ENCODE data around the gene LARP4B. TPM values are rescaled to one million over a fixed set of nuclear protein-coding genes. Genes with fewer than 3 reads are reported as not detected.

Gene LARP4B
- total and polyA plus RNA-seq, 7 experiments from 2014 or later = 31.9 to 114 (median 93.5) TPM

DNA sequence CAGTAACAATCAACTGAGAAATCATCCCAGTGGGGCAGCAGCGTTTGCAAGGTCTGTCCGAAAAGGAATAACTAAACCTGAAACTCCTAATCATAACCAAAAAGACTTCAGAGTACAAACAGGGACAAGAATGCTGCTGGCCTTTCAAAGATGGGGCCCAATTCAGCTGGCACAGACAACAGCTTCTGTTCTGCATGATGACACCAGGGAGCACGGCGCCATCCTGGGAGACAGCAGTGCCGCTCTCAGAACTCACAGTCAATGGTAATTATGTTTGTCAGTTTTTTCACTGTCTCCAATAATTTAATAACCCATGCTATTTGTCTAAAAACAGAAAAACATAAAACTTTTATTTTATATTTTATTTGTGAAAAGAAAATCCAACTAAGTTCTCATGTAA is 90.0 kb downstream of the LARP4B start:
- ChIA-PET POLR2A (no interaction called here), CTCF (no interaction called here)
- peaks cover 17 to 53% (median 36%) of the 10 kb centered on the region in 7 donors for H3K4me1 Mint-ChIP-seq
- H3K27me3 Mint-ChIP-seq = no peaks in the 10 kb centered on the region
- no peak overlapping the region for H3K4me3 Mint-ChIP-seq
- peaks cover 0 to 44% (median 26%) of the 10 kb centered on the region in 5 donors for H3K36me3 Mint-ChIP-seq
- Histone ChIP-seq H3K9me3 (ENCODE audit: control insufficient read depth in 2 of 3, low read length in 3 of 3) (no peaks in the 10 kb centered on the region), H3K27ac (ENCODE audit: low read depth, low read length) (no peak overlapping the region), H3K4me1 (ENCODE audit: control insufficient read depth in 2 of 2, insufficient read depth in 2 of 2, low read length in 2 of 2) (no peaks in the 10 kb centered on the region), H3K4me3 (ENCODE audit: low read length) (no peak overlapping the region), H3K36me3 (ENCODE audit: control insufficient read depth in 2 of 3, insufficient read depth in 3 of 3, low read length in 3 of 3) (peaks cover 0 to 72% (median 16%) of the 10 kb centered on the region in 3 experiments), H3K27me3 (ENCODE audit: control insufficient read depth in 2 of 2, insufficient read depth in 2 of 2, low read length in 2 of 2) (no peaks in the 10 kb centered on the region)
- ATAC-seq = no peak
- intact Hi-C loops (cut with micrococcal nuclease) = no loop called here
- H3K27ac Mint-ChIP-seq = peak overlapping the region in 1 of 9 donors; percentile 31
- no peak for DNase-seq
- H3K9me3 Mint-ChIP-seq = no peaks in the 10 kb centered on the region

DNA sequence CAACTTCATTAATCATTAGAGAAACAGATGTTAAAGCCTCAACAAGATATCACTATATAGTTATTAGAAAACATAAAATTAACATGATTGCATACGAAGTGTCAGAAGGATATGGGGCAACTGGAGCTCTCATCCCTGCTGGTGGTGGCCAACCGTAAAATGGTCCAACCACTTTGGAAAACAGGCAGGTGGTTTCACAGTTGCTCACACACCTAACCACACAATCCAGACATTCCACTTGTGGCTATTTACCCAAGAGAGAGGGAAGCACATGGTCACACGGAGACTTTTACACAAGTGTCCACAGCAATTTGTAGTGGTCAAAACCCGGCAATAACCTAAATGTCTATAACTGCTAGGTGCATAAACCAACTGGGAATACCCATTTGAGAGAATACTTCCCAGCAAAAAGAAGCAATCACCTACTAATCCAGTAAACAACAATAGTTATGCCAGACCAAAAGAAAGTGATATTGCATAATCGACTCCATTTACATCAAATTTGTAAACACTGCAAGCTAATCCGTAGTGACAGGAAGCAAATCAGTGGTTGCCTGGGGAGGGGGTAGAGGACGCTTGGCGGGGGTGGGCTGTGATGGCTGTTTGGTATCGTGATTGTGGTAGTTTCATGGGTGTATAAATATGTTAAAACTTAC is 91.8 kb downstream of the LARP4B start:
- peaks cover 0 to 41% (median 24%) of the 10 kb centered on the region in 5 donors for H3K36me3 Mint-ChIP-seq
- H3K36me3 ChIP-seq (ENCODE audit: control insufficient read depth in 2 of 3, insufficient read depth in 3 of 3, low read length in 3 of 3) = peaks cover 0 to 84% (median 16%) of the 10 kb centered on the region in 3 experiments
- POLR2A ChIA-PET = interaction anchor here (0.6 kb wide), 1 partner anchor 11 kb away, joined by 3 read pairs; no protein-coding TSS in a partner anchor

DNA sequence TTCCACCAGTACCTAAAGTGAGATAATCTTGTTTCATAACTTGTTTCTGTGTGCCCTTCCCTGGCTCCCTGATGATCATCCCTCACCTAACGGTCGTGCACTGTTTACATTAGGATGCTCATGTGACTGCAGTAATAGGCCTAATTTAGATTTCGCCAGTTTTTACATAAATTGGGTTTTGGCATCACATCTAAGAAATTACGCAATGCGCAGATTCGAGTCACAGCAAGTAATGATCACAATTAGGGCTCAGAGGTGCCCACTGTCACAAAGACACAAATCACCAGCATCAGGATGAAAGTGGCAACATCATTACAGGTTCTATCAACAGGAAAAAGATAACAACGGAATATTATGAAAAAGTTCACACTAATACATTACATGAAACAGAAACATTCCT is 94.7 kb downstream of the LARP4B start:
- Mint-ChIP-seq H3K36me3 (peaks cover 0 to 52% (median 37%) of the 10 kb centered on the region in 5 donors), H3K4me1 (peaks cover 7 to 54% (median 19%) of the 10 kb centered on the region in 7 donors), H3K4me3 (no peak overlapping the region), H3K9me3 (no peaks in the 10 kb centered on the region), H3K27ac (peak overlapping the region in 4 of 9 donors; percentile 22 to 39 (median 34)), H3K27me3 (no peaks in the 10 kb centered on the region)
- peaks cover 0 to 68% (median 14%) of the 10 kb centered on the region in 3 experiments for H3K36me3 ChIP-seq (ENCODE audit: control insufficient read depth in 2 of 3, insufficient read depth in 3 of 3, low read length in 3 of 3)
- no peak for DNase-seq
- H3K27me3 ChIP-seq (ENCODE audit: control insufficient read depth in 2 of 2, insufficient read depth in 2 of 2, low read length in 2 of 2) = no peaks in the 10 kb centered on the region
- H3K9me3 ChIP-seq (ENCODE audit: control insufficient read depth in 2 of 3, low read length in 3 of 3) = no peaks in the 10 kb centered on the region
- ChIA-PET CTCF (no interaction called here), POLR2A (no interaction called here)
- H3K4me3 ChIP-seq (ENCODE audit: low read length) = no peak overlapping the region
- no peaks in the 10 kb centered on the region for H3K4me1 ChIP-seq (ENCODE audit: control insufficient read depth in 2 of 2, insufficient read depth in 2 of 2, low read length in 2 of 2)
- H3K27ac ChIP-seq (ENCODE audit: low read depth, low read length) = no peak overlapping the region
- no peak for ATAC-seq
- intact Hi-C loops (cut with micrococcal nuclease) = no loop called here

More for the DNA sequence above, 91.8 kb downstream of the LARP4B start:
- H3K4me3 Mint-ChIP-seq = no peak overlapping the region
- no peaks in the 10 kb centered on the region for H3K27me3 Mint-ChIP-seq
- Histone ChIP-seq H3K4me3 (ENCODE audit: low read length) (no peak overlapping the region), H3K9me3 (ENCODE audit: control insufficient read depth in 2 of 3, low read length in 3 of 3) (no peaks in the 10 kb centered on the region), H3K27ac (ENCODE audit: low read depth, low read length) (no peak overlapping the region), H3K27me3 (ENCODE audit: control insufficient read depth in 2 of 2, insufficient read depth in 2 of 2, low read length in 2 of 2) (no peaks in the 10 kb centered on the region), H3K4me1 (ENCODE audit: control insufficient read depth in 2 of 2, insufficient read depth in 2 of 2, low read length in 2 of 2) (no peaks in the 10 kb centered on the region)
- H3K9me3 Mint-ChIP-seq = no peaks in the 10 kb centered on the region
- intact Hi-C loops (cut with micrococcal nuclease) = no loop called here
- ATAC-seq (no peak), DNase-seq (no peak)
- H3K27ac Mint-ChIP-seq = peak overlapping the region in 1 of 9 donors; percentile 46
- CTCF ChIA-PET = no interaction called here
- H3K4me1 Mint-ChIP-seq = peaks cover 11 to 39% (median 20%) of the 10 kb centered on the region in 7 donors

DNA sequence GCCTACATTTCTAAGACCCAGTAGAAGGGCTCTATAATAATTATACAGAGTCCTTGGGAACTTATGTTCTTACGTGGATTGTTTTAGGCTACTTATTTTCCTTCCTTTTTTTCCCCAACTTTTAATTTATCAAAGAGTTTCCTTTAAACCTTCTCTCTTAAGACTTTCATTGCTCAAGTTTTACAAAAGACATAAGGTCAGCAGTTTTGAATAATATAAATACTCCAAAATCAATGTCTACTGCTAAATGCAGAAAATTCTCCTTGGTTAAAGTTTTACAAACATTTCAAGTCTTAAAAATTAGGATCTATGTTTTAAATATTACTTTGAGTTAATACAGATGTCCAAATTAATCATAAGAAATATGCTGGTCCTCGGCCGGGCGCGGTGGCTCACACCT is 97.0 kb downstream of the LARP4B start:
- Mint-ChIP-seq H3K4me1 (peaks cover 7 to 50% (median 14%) of the 10 kb centered on the region in 7 donors), H3K4me3 (no peak overlapping the region), H3K9me3 (no peaks in the 10 kb centered on the region), H3K36me3 (peaks cover 0 to 48% (median 29%) of the 10 kb centered on the region in 5 donors), H3K27me3 (no peaks in the 10 kb centered on the region), H3K27ac (no peak overlapping the region)
- POLR2A ChIA-PET = no interaction called here
- no peaks in the 10 kb centered on the region for H3K27me3 ChIP-seq (ENCODE audit: control insufficient read depth in 2 of 2, insufficient read depth in 2 of 2, low read length in 2 of 2)
- no peak for ATAC-seq
- H3K36me3 ChIP-seq (ENCODE audit: control insufficient read depth in 2 of 3, insufficient read depth in 3 of 3, low read length in 3 of 3) = peaks cover 0 to 70% (median 16%) of the 10 kb centered on the region in 3 experiments
- H3K27ac ChIP-seq (ENCODE audit: low read depth, low read length) = no peak overlapping the region
- intact Hi-C loops (cut with micrococcal nuclease) = no loop called here
- CTCF ChIA-PET = no interaction called here
- H3K9me3 ChIP-seq (ENCODE audit: control insufficient read depth in 2 of 3, low read length in 3 of 3) = no peaks in the 10 kb centered on the region
- DNase-seq = no peak
- H3K4me1 ChIP-seq (ENCODE audit: control insufficient read depth in 2 of 2, insufficient read depth in 2 of 2, low read length in 2 of 2) = no peaks in the 10 kb centered on the region
- H3K4me3 ChIP-seq (ENCODE audit: low read length) = no peak overlapping the region

- Histone ChIP-seq H3K36me3 (ENCODE audit: control insufficient read depth in 2 of 3, insufficient read depth in 3 of 3, low read length in 3 of 3) (peaks cover 24 to 73% (median 28%) of the 10 kb centered on the region in 3 experiments), H3K27ac (ENCODE audit: low read depth, low read length) (no peak overlapping the region), H3K4me3 (ENCODE audit: low read length) (no peak overlapping the region), H3K4me1 (ENCODE audit: control insufficient read depth in 2 of 2, insufficient read depth in 2 of 2, low read length in 2 of 2) (no peaks in the 10 kb centered on the region), H3K27me3 (ENCODE audit: control insufficient read depth in 2 of 2, insufficient read depth in 2 of 2, low read length in 2 of 2) (no peaks in the 10 kb centered on the region), H3K9me3 (ENCODE audit: control insufficient read depth in 2 of 3, low read length in 3 of 3) (no peaks in the 10 kb centered on the region)
- H3K27ac Mint-ChIP-seq = peak overlapping the region in 1 of 9 donors; percentile 63
- H3K27me3 Mint-ChIP-seq = no peaks in the 10 kb centered on the region
- peaks cover 0 to 2% (median 0%) of the 10 kb centered on the region in 11 donors for H3K9me3 Mint-ChIP-seq
- ATAC-seq (no peak), DNase-seq (no peak)
- POLR2A ChIA-PET = interaction anchor here (0.5 to 0.8 kb wide), 2 partner anchors 10 to 19 kb away, joined by 3 read pairs; no protein-coding TSS in a partner anchor
- peaks cover 12 to 61% (median 30%) of the 10 kb centered on the region in 5 donors for H3K36me3 Mint-ChIP-seq
- CTCF ChIA-PET = interaction anchor here (0.7 kb wide), 1 partner anchor 202 kb away, joined by 3 read pairs; no protein-coding TSS in a partner anchor
- H3K4me1 Mint-ChIP-seq = peaks cover 0 to 16% (median 10%) of the 10 kb centered on the region in 7 donors
- intact Hi-C loops (cut with micrococcal nuclease) = no loop called here
- no peak overlapping the region for H3K4me3 Mint-ChIP-seq
Observed at GRCh38 chr10:829241-829640, 102.3 kb downstream of the LARP4B start.

DNA sequence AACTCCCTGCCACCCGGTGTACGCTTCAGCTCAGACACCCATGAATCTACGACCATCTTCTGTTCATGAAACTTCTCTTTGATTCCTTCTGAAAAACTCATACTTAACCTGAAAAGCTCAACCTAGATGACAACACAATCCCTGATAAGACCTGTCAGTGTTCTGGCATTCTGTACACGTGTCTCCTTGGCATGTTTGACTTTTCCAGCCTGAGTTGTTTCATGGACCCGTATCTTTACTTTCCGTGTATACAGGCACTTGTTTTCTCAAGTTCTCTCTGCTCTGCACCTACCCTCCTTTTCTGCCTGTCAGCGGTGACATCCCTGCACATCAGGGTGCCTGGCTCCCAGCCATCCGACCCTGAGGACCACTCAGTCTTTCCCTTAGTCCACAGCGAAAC is 103.3 kb downstream of the LARP4B start:
- peaks cover 22 to 83% (median 30%) of the 10 kb centered on the region in 3 experiments for H3K36me3 ChIP-seq (ENCODE audit: control insufficient read depth in 2 of 3, insufficient read depth in 3 of 3, low read length in 3 of 3)
- Mint-ChIP-seq H3K36me3 (peaks cover 17 to 62% (median 32%) of the 10 kb centered on the region in 5 donors), H3K4me1 (peaks cover 2 to 18% (median 15%) of the 10 kb centered on the region in 7 donors), H3K4me3 (no peak overlapping the region), H3K27me3 (no peaks in the 10 kb centered on the region), H3K27ac (peak overlapping the region in 4 of 9 donors; percentile 3 to 63 (median 20)), H3K9me3 (peaks cover 0 to 2% (median 0%) of the 10 kb centered on the region in 11 donors)
- ChIA-PET CTCF (no interaction called here), POLR2A (no interaction called here)
- no peak overlapping the region for H3K27ac ChIP-seq (ENCODE audit: low read depth, low read length)
- peaks cover 0 to 3% of the 10 kb centered on the region in 2 donors for H3K4me1 ChIP-seq (ENCODE audit: control insufficient read depth in 2 of 2, insufficient read depth in 2 of 2, low read length in 2 of 2)
- no peak for ATAC-seq
- no peak overlapping the region for H3K4me3 ChIP-seq (ENCODE audit: low read length)
- DNase-seq = no peak
- no peaks in the 10 kb centered on the region for H3K27me3 ChIP-seq (ENCODE audit: control insufficient read depth in 2 of 2, insufficient read depth in 2 of 2, low read length in 2 of 2)
- intact Hi-C loops (cut with micrococcal nuclease) = no loop called here
- H3K9me3 ChIP-seq (ENCODE audit: control insufficient read depth in 2 of 3, low read length in 3 of 3) = no peaks in the 10 kb centered on the region
